Measurements from ENCODE around the gene ORM1.
A peak's percentile ranks its signal among the peaks of the same experiment; 100 is the strongest.

The ORM1 gene

GRCh38 chr9:114289571-114290481 lies 33.1 kb upstream of the ORM1 start:
- FAIRE-seq: no peak
- no peak for DNase-seq (ENCODE audit: insufficient read length)
- no peak for TF ChIP-seq POLR2A (IDR thresholded peaks at IDR 0.05; ENCODE audit: low read depth, low read length)
- no peak for TF ChIP-seq POLR2AphosphoS5 (IDR thresholded peaks at IDR 0.05; ENCODE audit: low read depth, low read length)
- no peak for TF ChIP-seq TAF1 (IDR thresholded peaks at IDR 0.05; ENCODE audit: borderline replicate concordance, low read depth, low read length)

DNA sequence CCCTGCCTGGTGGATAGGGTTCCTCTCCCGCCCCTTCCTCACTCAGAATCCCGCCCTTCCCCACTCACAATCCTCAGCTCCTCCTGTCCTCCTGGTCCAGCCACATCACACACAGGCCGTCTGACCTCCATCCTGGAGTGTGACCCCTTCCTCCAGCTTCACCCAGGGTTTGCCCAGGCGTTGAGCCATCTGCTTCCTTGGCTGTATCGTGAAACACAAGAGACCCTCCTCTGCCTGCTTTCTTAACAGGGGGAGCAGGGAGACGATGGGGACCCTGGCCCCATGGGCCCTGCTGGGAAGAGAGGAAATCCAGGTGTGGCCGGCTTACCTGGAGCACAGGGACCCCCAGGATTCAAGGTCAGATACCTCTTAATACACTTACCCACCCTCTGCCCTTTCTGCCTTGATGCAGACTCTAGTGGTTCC lies 32.3 kb upstream of the ORM1 start:
- DNase-seq (ENCODE audit: insufficient read length) (no peak), FAIRE-seq (no peak)
- TF ChIP-seq POLR2A (IDR thresholded peaks at IDR 0.05; ENCODE audit: low read depth, low read length): no peak
- no peak for TF ChIP-seq TAF1 (IDR thresholded peaks at IDR 0.05; ENCODE audit: borderline replicate concordance, low read depth, low read length)

DNA sequence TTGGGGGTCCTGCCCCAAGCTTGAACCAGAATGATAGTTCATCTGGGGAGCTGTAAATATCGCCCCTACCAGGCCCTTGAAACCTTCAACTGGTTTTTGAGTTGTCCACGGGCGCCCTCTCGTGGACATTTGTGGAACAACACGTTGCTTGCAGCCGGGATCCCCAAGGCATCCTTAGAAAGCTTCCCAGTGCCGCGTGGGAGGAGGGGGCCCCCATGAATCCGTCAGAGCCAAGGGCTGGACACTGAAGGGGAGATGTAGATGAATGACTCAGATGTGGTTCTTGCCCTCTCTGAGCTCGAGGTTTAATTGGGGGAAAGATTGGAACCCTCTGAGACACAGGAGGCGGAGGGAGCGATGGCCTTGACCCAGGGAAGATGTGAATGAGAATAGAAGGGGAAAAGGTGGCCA lies 31.8 kb upstream of the ORM1 start:
- FAIRE-seq (peak; percentile 81), DNase-seq (ENCODE audit: insufficient read length) (peak; percentile 53)
- TF ChIP-seq TAF1 (IDR thresholded peaks at IDR 0.05; ENCODE audit: borderline replicate concordance, low read depth, low read length): no peak
- no peak for TF ChIP-seq POLR2A (IDR thresholded peaks at IDR 0.05; ENCODE audit: low read depth, low read length)
- no peak for TF ChIP-seq POLR2AphosphoS5 (IDR thresholded peaks at IDR 0.05; ENCODE audit: low read depth, low read length)

DNA sequence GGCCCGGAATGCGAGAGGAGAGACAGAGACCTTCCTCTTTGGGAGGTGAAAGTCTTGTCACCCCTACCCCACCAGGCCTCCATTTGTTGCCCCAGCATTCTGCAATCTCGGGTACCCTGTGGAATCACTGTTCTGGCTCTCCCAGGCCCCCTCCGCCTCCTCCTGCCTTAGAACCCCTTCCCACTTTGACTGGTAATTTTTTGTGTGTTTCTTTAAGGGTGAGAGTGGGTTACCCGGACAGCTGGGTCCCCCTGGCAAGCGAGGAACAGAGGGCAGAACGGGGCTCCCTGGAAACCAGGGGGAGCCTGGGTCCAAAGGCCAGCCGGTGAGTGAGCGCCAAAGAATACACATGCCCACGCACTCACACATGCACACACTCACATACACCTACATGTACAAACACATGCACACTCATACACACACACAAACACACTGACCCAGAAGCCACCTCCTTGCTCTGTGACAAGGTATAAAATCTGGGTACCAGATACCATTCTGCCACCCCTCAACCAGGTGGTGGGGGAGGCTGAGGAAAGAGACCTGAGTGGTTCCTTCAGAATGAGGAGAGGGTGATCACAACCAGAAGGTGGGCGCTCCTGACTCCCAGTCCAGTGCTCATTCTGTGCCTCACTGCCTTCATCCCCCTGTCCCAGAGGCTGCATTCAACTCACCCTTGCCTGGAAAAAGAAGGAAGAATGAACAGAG lies 30.9 kb upstream of the ORM1 start:
- no peak for TF ChIP-seq POLR2AphosphoS5 (IDR thresholded peaks at IDR 0.05; ENCODE audit: low read depth, low read length)
- no peak for TF ChIP-seq TAF1 (IDR thresholded peaks at IDR 0.05; ENCODE audit: borderline replicate concordance, low read depth, low read length)
- no peak for TF ChIP-seq POLR2A (IDR thresholded peaks at IDR 0.05; ENCODE audit: low read depth, low read length)
- FAIRE-seq: no peak
- DNase-seq (ENCODE audit: insufficient read length): no peak

DNA sequence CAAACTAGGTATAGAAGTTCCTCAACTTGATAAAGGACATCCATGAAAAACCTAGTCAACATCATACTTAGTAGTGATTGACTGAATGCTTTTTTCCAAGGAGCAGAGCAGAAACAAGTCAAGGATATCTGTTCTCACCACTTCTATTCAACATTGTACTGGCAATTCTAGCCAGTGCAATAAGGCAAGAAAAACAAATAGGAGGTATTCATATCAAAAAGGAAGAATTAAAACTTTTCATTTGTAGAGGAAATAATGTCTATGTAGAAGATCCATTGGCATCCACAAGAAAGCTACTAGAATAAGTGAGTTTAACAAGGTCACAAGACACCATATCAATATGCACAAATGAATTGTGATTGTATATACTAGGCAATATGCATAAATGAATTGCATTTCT lies 28.2 kb upstream of the ORM1 start:
- DNase-seq (ENCODE audit: insufficient read length): no peak
- TF ChIP-seq TAF1 (IDR thresholded peaks at IDR 0.05; ENCODE audit: borderline replicate concordance, low read depth, low read length) (no peak), POLR2AphosphoS5 (IDR thresholded peaks at IDR 0.05; ENCODE audit: low read depth, low read length) (no peak), POLR2A (IDR thresholded peaks at IDR 0.05; ENCODE audit: low read depth, low read length) (no peak)
- FAIRE-seq: no peak

DNA sequence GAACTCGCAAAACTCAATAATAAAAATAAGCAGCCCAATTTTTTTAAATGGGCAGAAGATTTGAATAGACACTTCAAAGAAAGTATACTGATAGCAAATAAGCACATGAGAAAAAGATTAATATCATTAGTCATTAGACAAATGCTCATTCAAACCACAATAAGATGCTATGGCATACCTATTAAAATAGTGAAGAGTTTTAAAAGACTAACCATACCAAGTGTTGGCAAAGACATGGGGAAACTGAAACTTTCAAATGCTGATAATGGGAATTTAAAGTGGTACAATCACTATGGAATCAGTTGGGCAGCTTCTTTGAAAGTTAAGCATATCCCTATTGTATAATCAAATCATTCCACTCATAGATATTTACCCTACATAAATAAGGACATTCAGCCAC lies 26.6 kb upstream of the ORM1 start:
- TF ChIP-seq TAF1 (IDR thresholded peaks at IDR 0.05; ENCODE audit: borderline replicate concordance, low read depth, low read length) (no peak), POLR2AphosphoS5 (IDR thresholded peaks at IDR 0.05; ENCODE audit: low read depth, low read length) (no peak)
- DNase-seq (ENCODE audit: insufficient read length): no peak
- FAIRE-seq: no peak

DNA sequence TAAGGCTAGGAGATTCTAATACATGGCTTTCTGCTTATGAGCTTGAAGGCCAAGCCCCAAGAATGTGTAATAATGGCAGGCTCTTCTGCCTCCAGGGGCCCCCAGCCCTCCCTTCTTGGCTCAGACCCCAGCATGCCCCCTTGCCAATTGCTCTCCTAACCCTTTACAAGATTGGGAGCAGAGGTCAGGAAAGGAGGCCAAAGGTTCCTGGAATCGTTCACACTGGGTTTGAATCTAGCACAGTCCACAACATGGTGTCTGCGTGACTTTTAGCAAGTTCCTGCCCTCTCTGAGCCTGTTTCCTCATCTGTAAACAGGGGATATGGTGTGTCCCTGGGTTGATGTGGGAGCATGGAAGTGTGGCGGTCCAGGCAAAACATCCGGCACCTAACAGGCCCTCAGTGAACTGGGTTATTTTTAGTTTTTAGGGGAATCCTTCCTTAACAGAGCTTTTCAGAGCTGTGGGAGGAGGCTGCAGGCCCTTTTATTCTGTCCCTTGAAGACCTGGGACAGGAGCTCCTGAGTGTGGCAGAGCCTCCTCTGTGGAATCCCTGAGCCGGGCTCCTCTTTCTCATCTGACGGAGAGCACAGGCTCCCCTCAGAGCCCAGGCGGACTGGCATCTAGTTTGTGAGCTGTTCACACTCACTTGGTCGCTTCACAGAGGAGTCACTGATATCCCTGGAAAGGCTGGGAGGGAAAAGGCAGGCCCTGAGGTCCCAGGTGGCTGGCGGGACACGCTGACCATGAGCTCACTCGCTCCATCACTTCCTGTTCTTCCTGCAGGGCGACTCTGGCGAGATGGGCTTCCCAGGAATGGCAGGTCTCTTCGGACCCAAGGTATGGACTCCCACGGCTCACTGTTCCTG lies 23.4 kb upstream of the ORM1 start:
- DNase-seq (ENCODE audit: insufficient read length) (no peak), FAIRE-seq (no peak)
- TF ChIP-seq TAF1 (IDR thresholded peaks at IDR 0.05; ENCODE audit: borderline replicate concordance, low read depth, low read length) (no peak), POLR2A (IDR thresholded peaks at IDR 0.05; ENCODE audit: low read depth, low read length) (no peak), POLR2AphosphoS5 (IDR thresholded peaks at IDR 0.05; ENCODE audit: low read depth, low read length) (no peak)

DNA sequence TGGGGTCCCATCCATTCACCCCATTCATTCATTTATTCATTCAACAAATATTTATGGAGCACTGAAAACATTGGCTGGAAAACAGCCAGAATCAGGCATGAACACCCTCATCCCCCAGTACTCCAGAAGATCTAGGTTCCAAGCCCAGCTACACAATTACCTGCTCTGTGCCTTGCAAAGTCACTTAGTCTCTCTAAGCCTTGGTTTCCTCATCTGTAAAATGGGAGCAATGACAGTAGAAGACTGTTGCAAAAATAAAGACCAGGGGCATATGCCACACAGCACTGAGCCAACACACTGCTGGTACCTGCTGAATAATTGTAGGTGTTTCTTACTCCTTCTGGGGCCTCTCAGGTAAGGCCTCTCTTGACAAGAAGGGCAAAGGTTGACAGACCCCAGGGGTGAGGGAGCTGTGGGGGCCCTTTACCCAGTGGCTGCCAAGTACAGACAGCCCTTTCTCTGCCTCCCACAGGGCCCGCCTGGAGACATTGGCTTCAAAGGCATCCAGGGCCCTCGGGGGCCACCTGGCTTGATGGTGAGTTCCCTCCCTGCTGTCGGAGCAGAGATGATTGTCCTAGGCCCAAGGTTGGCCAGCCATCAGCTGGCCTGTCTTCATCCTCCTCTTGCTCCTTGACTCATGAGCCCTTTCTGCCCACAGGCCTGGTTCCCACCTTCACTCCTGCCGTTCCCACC lies 22.6 kb upstream of the ORM1 start:
- DNase-seq (ENCODE audit: insufficient read length): no peak
- TF ChIP-seq POLR2AphosphoS5 (IDR thresholded peaks at IDR 0.05; ENCODE audit: low read depth, low read length) (no peak), TAF1 (IDR thresholded peaks at IDR 0.05; ENCODE audit: borderline replicate concordance, low read depth, low read length) (no peak), POLR2A (IDR thresholded peaks at IDR 0.05; ENCODE audit: low read depth, low read length) (no peak)
- no peak for FAIRE-seq

- DNase-seq (ENCODE audit: insufficient read length): no peak
- no peak for FAIRE-seq
- no peak for TF ChIP-seq POLR2AphosphoS5 (IDR thresholded peaks at IDR 0.05; ENCODE audit: low read depth, low read length)
- no peak for TF ChIP-seq POLR2A (IDR thresholded peaks at IDR 0.05; ENCODE audit: low read depth, low read length)
- TF ChIP-seq TAF1 (IDR thresholded peaks at IDR 0.05; ENCODE audit: borderline replicate concordance, low read depth, low read length): no peak
Observed at GRCh38 chr9:114300846-114301797, 21.8 kb upstream of the ORM1 start.

Data from GM12892 (cell line).